ENCODE measurements around the gene ZNF668. TPM values are rescaled to one million over a fixed set of nuclear protein-coding genes. Genes with fewer than 3 reads are reported as not detected.

The ZNF668 gene
- total and polyA plus RNA-seq, 2 of the 13 experiments (the other 11 are each of a cell fraction or from before 2014, with no cell fraction given) = 3.8 to 9.8 TPM

DNA sequence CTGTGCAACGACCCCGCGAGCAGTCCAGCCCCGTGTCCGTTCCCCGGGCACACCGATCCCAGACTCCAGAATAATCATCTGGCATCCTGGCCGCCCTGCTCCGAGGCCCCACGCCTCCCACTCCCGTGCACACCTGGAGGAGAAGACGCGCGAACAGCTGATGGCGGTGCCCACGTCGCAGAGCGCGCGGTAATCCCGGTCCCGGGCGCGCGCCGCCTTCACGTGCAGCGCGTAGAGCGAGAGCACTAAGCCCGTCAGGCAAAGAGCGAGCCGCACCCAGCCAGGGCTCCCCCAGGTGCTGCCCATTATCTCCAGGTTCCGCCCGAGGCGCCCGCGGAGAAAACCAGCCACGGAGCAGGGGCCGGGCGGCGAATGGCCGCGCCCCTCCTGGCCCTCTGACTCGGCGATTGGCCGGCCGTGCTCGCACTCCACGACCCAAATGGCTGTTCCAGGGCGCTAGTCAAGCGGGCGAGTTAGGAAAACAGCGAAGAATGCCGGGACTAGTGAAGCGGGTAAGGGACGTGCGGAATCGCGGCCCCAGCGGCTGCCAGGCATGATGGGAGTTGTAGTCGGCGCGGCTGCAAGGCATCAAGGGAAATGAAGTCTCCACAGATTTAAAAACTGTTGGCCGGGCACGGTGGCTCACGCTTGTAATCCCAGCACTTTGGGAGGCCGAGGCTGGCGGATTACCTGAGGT is 20.5 kb upstream of the ZNF668 start, which contains the start of gene VKORC1 (continued):
- TF ChIP-seq, protein P1, sequence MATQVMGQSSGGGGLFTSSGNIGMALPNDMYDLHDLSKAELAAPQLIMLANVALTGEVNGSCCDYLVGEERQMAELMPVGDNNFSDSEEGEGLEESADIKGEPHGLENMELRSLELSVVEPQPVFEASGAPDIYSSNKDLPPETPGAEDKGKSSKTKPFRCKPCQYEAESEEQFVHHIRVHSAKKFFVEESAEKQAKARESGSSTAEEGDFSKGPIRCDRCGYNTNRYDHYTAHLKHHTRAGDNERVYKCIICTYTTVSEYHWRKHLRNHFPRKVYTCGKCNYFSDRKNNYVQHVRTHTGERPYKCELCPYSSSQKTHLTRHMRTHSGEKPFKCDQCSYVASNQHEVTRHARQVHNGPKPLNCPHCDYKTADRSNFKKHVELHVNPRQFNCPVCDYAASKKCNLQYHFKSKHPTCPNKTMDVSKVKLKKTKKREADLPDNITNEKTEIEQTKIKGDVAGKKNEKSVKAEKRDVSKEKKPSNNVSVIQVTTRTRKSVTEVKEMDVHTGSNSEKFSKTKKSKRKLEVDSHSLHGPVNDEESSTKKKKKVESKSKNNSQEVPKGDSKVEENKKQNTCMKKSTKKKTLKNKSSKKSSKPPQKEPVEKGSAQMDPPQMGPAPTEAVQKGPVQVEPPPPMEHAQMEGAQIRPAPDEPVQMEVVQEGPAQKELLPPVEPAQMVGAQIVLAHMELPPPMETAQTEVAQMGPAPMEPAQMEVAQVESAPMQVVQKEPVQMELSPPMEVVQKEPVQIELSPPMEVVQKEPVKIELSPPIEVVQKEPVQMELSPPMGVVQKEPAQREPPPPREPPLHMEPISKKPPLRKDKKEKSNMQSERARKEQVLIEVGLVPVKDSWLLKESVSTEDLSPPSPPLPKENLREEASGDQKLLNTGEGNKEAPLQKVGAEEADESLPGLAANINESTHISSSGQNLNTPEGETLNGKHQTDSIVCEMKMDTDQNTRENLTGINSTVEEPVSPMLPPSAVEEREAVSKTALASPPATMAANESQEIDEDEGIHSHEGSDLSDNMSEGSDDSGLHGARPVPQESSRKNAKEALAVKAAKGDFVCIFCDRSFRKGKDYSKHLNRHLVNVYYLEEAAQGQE (IDR thresholded peaks at IDR 0.05; ENCODE audit: borderline replicate concordance in 1 of 2, low read depth in 1 of 2, low read length in 2 of 2) = peak in 1 of 2 experiments; percentile 59; a peak in 1 of 4 replicates
- 0 out of 2 replicates have a peak, but pooled peaks have one; percentile 47 for TF ChIP-seq GFI1 (CRISPR knock-in tag; IDR thresholded peaks at IDR 0.05; ENCODE audit: borderline replicate concordance)
- peak; percentile 20; the same call in 1 of the 2 replicates for TF ChIP-seq ZBTB7A (CRISPR knock-in tag; IDR thresholded peaks at IDR 0.05)
- peak; percentile 68; the same call in 1 of the 2 replicates for TF ChIP-seq ATAD3A (CRISPR knock-in tag; IDR thresholded peaks at IDR 0.05)
- TF ChIP-seq ZNF572 (CRISPR knock-in tag; IDR thresholded peaks at IDR 0.05) = peak; percentile 32; the same call in 1 of the 2 replicates
- TF ChIP-seq ZNF567 (CRISPR knock-in tag; IDR thresholded peaks at IDR 0.05; ENCODE audit: borderline replicate concordance) = no peak
- peak; percentile 71; the same call in 1 of the 2 replicates for TF ChIP-seq RFXANK (CRISPR knock-in tag; IDR thresholded peaks at IDR 0.05)
- 0 out of 2 replicates have a peak, but pooled peaks have one; percentile 33 for TF ChIP-seq ZNF737 (CRISPR knock-in tag; IDR thresholded peaks at IDR 0.05; ENCODE audit: borderline replicate concordance)
- TF ChIP-seq ZNF329 (CRISPR knock-in tag; IDR thresholded peaks at IDR 0.05; ENCODE audit: low read depth) = peak; percentile 78; the same call in 1 of the 2 replicates
- TF ChIP-seq KAT7 (CRISPR knock-in tag; IDR thresholded peaks at IDR 0.05; ENCODE audit: borderline replicate concordance) = no peak; the same call in 1 of the 2 replicates
- peak; percentile 26; the same call in 1 of the 2 replicates for TF ChIP-seq HOXD1 (CRISPR knock-in tag; IDR thresholded peaks at IDR 0.05)
- peak; percentile 64; the same call in 1 of the 2 replicates for TF ChIP-seq SOX5 (CRISPR knock-in tag; IDR thresholded peaks at IDR 0.05; ENCODE audit: borderline replicate concordance)
- no peak for TF ChIP-seq SMC3 (IDR thresholded peaks at IDR 0.05; ENCODE audit: low read length)
- TF ChIP-seq, protein P2, sequence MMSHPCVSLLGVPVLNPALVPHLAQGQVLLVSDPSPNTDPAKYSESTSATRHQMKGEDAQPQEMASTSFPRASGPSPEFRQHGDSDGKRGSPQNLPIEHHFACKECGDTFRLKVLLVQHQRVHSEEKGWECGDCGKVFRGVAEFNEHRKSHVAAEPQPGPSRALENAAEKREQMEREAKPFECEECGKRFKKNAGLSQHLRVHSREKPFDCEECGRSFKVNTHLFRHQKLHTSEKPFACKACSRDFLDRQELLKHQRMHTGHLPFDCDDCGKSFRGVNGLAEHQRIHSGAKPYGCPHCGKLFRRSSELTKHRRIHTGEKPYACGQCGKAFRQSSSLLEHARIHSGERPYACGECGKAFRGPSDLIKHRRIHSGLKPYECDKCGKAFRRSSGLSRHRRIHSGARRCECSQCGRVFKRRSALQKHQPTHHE (CRISPR knock-in tag; IDR thresholded peaks at IDR 0.05; ENCODE audit: borderline replicate concordance) = peak; percentile 96
- TF ChIP-seq KDM3A (CRISPR knock-in tag; IDR thresholded peaks at IDR 0.05; ENCODE audit: low read depth) = peak; percentile 95
- TF ChIP-seq, protein P3, sequence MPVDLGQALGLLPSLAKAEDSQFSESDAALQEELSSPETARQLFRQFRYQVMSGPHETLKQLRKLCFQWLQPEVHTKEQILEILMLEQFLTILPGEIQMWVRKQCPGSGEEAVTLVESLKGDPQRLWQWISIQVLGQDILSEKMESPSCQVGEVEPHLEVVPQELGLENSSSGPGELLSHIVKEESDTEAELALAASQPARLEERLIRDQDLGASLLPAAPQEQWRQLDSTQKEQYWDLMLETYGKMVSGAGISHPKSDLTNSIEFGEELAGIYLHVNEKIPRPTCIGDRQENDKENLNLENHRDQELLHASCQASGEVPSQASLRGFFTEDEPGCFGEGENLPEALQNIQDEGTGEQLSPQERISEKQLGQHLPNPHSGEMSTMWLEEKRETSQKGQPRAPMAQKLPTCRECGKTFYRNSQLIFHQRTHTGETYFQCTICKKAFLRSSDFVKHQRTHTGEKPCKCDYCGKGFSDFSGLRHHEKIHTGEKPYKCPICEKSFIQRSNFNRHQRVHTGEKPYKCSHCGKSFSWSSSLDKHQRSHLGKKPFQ (CRISPR knock-in tag; IDR thresholded peaks at IDR 0.05; ENCODE audit: insufficient replicate concordance) = peak; percentile 50
- TF ChIP-seq ZNF75D (CRISPR knock-in tag; IDR thresholded peaks at IDR 0.05; ENCODE audit: borderline replicate concordance) = no peak
- peak; percentile 63; the same call in 1 of the 2 replicates for TF ChIP-seq ZNF720 (CRISPR knock-in tag; IDR thresholded peaks at IDR 0.05)
- no peak for TF ChIP-seq CHD4 (IDR thresholded peaks at IDR 0.05; ENCODE audit: borderline replicate concordance, low read length)
- TF ChIP-seq FOXO1 (CRISPR knock-in tag; IDR thresholded peaks at IDR 0.05) = peak; percentile 36; the same call in 1 of the 2 replicates
- TF ChIP-seq SSRP1 (CRISPR knock-in tag; IDR thresholded peaks at IDR 0.05) = peak; percentile 90
- TF ChIP-seq EP300 (IDR thresholded peaks at IDR 0.05; ENCODE audit: low read depth in 2 of 2, low read length in 2 of 2) = peak in 1 of 2 experiments; percentile 44; a peak in 1 of 4 replicates
- peak; percentile 51 for TF ChIP-seq EP300 (CRISPR knock-in tag; IDR thresholded peaks at IDR 0.05; ENCODE audit: borderline replicate concordance)

Measured in HepG2 (cell line).